IMR-90 (cell line): ENCODE results near the gene NABP1. TPM values are rescaled to one million over a fixed set of nuclear protein-coding genes. Genes with fewer than 3 reads are reported as not detected.

Source experiments
- ATAC-seq: fragments of 200-7000 bp; cut with Tn5 transposase; 2 replicates; pipeline ENCODE4 v1.9.1; 2020; ENCODE audit warnings: low read depth, mild to moderate bottlenecking, moderate library complexity
- BruUV-seq: library from RNA; stranded (reverse); fragments of 400-500 nt; replicated peaks from 2 replicates; lab custom pipeline; 2021; lab: Mats Ljungman, UMichigan
- CTCF ChIA-PET: fragments of 300-600 bp; formaldehyde crosslinking; extraction: SDS; loops from one replicate; lab custom pipeline; 2021; ENCODE audit warnings: antibody characterized with exemption; lab: Yijun Ruan, JAX
- POLR2A ChIA-PET: fragments of 300-600 bp; sonication (Branson Sonifier 250); formaldehyde crosslinking; loops from one replicate; lab custom pipeline; 2022; ENCODE audit warnings: antibody characterized with exemption; ENCODE audit not compliant: unreplicated experiment; lab: Charles Lee
- DNase-seq: peaks from one replicate; pipeline ENCODE4 v3.0.0; 2013
- H2AFZ ChIP-seq: replicated peaks from 2 replicates; pipeline ENCODE3; 2013; ENCODE audit warnings: low read length, mild to moderate bottlenecking; ENCODE audit not compliant: poor library complexity
- H2AK5ac ChIP-seq: 2 replicates; pipeline ENCODE4 v1.6.1; 2013; ENCODE audit warnings: low read depth, low read length, inconsistent platforms
- H2AK9ac ChIP-seq: replicated peaks from 2 replicates; pipeline ENCODE3; 2013; ENCODE audit warnings: mild to moderate bottlenecking, low read depth, low read length, moderate library complexity; ENCODE audit not compliant: poor library complexity
- H2BK120ac ChIP-seq: 2 replicates; pipeline ENCODE4 v1.6.1; 2013; ENCODE audit warnings: low read depth, low read length, inconsistent platforms
- H2BK15ac ChIP-seq: 3 replicates; pipeline ENCODE4 v1.6.1; 2013; ENCODE audit warnings: low read depth, low read length, inconsistent platforms
- H2BK20ac ChIP-seq: 2 replicates; pipeline ENCODE4 v1.6.1; 2013; ENCODE audit warnings: low read depth, mild to moderate bottlenecking, inconsistent platforms, low read length, moderate library complexity
- H2BK5ac ChIP-seq: 2 replicates; pipeline ENCODE4 v1.6.1; 2013; ENCODE audit warnings: mild to moderate bottlenecking, low read depth, low read length, inconsistent platforms; ENCODE audit not compliant: poor library complexity, severe bottlenecking
- H3K14ac ChIP-seq: replicated peaks from 2 replicates; pipeline ENCODE4 v1.6.1; 2013; ENCODE audit warnings: low read depth, low read length, inconsistent platforms
- H3K18ac ChIP-seq: 2 replicates; pipeline ENCODE4 v1.6.1; 2013; ENCODE audit warnings: low read depth, low read length, control low read depth
- H3K23ac ChIP-seq: 2 replicates; pipeline ENCODE4 v1.6.1; 2013; ENCODE audit warnings: low read depth, low read length, inconsistent platforms
- H3K27ac ChIP-seq: 2 replicates; pipeline ENCODE4 v1.5.1; 2013; ENCODE audit warnings: mild to moderate bottlenecking, control low read depth, low read length; ENCODE audit not compliant: insufficient read depth
- H3K27me3 ChIP-seq: 2 replicates; pipeline ENCODE4 v1.6.1; 2013; ENCODE audit warnings: low read length; ENCODE audit not compliant: control insufficient read depth, insufficient read depth
- H3K36me3 ChIP-seq: 2 replicates; pipeline ENCODE4 v1.6.1; 2013; ENCODE audit warnings: low read length, mixed read lengths; ENCODE audit not compliant: control insufficient read depth, insufficient read depth
- H3K4ac ChIP-seq: 2 replicates; pipeline ENCODE4 v1.6.1; 2013; ENCODE audit warnings: low read depth, low read length, inconsistent platforms
- H3K4me1 ChIP-seq: 2 replicates; pipeline ENCODE4 v1.6.1; 2013; ENCODE audit warnings: low read length, mixed read lengths; ENCODE audit not compliant: control insufficient read depth, insufficient read depth
- H3K4me2 ChIP-seq: 2 replicates; pipeline ENCODE4 v1.6.1; 2013; ENCODE audit warnings: low read depth, mild to moderate bottlenecking, control low read depth, low read length, moderate library complexity
- H3K4me3 ChIP-seq: 2 replicates; pipeline ENCODE4 v1.5.1; 2013; ENCODE audit warnings: low read depth, mild to moderate bottlenecking, control low read depth, low read length, moderate library complexity; ENCODE audit not compliant: insufficient read depth
- H3K56ac ChIP-seq: 2 replicates; pipeline ENCODE4 v1.6.1; 2013; ENCODE audit warnings: low read length, inconsistent platforms; ENCODE audit not compliant: insufficient read depth; ENCODE audit errors: extremely low read depth
- H3K79me1 ChIP-seq, 2 experiments: 2 replicates each; pipeline ENCODE4 v1.6.1; 2013; ENCODE audit warnings: low read length in 2 of 2, inconsistent platforms in 1 of 2, low read depth in 1 of 2
- H3K9ac ChIP-seq: 2 replicates; pipeline ENCODE4 v1.6.1; 2013; ENCODE audit warnings: low read depth, low read length, control low read depth
- H3K9me1 ChIP-seq: 2 replicates; pipeline ENCODE4 v1.6.1; 2013; ENCODE audit warnings: low read length, inconsistent platforms; ENCODE audit not compliant: insufficient read depth
- H3K9me3 ChIP-seq: 2 replicates; pipeline ENCODE4 v1.6.1; 2013; ENCODE audit warnings: low read length; ENCODE audit not compliant: control insufficient read depth, insufficient read depth
- H4K20me1 ChIP-seq: 2 replicates; pipeline ENCODE4 v1.6.1; 2013; ENCODE audit warnings: low read length, inconsistent platforms; ENCODE audit not compliant: insufficient read depth
- H4K5ac ChIP-seq: 2 replicates; pipeline ENCODE4 v1.6.1; 2013; ENCODE audit warnings: mild to moderate bottlenecking, low read depth, low read length, control low read depth
- H4K8ac ChIP-seq, 2 experiments: 2 replicates each; pipeline ENCODE4 v1.6.1; 2013; ENCODE audit warnings: low read depth in 2 of 2, low read length in 2 of 2, control low read depth in 1 of 2, inconsistent platforms in 1 of 2
- H4K91ac ChIP-seq: 2 replicates; pipeline ENCODE4 v1.6.1; 2013; ENCODE audit warnings: low read depth, low read length, inconsistent platforms; ENCODE audit not compliant: insufficient read depth
- BHLHE40 ChIP-seq: fragments of 150-350 bp; IDR thresholded peaks from 2 replicates; pipeline ENCODE4 v1.6.1; 2016; ENCODE audit warnings: mild to moderate bottlenecking, low read depth, low read length
- CEBPB ChIP-seq: IDR thresholded peaks from 2 replicates; pipeline ENCODE4 v1.6.1; 2012; ENCODE audit warnings: low read depth, low read length, improper control_type of control experiment
- CHD1 ChIP-seq: IDR thresholded peaks from 2 replicates; pipeline ENCODE4 v1.6.1; 2012; ENCODE audit warnings: low read depth, low read length, improper control_type of control experiment
- FOS ChIP-seq: fragments of 150-350 bp; IDR thresholded peaks from 2 replicates; pipeline ENCODE4 v1.6.1; 2016; ENCODE audit warnings: low read depth, low read length
- MXI1 ChIP-seq: IDR thresholded peaks from 2 replicates; pipeline ENCODE4 v1.6.1; 2012; ENCODE audit warnings: low read depth, mild to moderate bottlenecking, low read length, moderate library complexity, borderline replicate concordance
- NFE2L2 ChIP-seq: fragments of 150-350 bp; IDR thresholded peaks from 2 replicates; pipeline ENCODE4 v1.6.1; 2016; ENCODE audit warnings: low read depth, mild to moderate bottlenecking, low read length
- POLR2A ChIP-seq: IDR thresholded peaks from 2 replicates; pipeline ENCODE4 v1.6.1; 2012; ENCODE audit warnings: mild to moderate bottlenecking, low read depth, low read length
- RAD21 ChIP-seq: IDR thresholded peaks from 2 replicates; pipeline ENCODE4 v1.6.1; 2012; ENCODE audit warnings: low read length, improper control_type of control experiment
- RCOR1 ChIP-seq: IDR thresholded peaks from 2 replicates; pipeline ENCODE4 v1.6.1; 2012; ENCODE audit warnings: mild to moderate bottlenecking, low read length, improper control_type of control experiment; ENCODE audit not compliant: insufficient replicate concordance
- SMC3 ChIP-seq: fragments of 150-350 bp; IDR thresholded peaks from 2 replicates; pipeline ENCODE4 v1.6.1; 2016; ENCODE audit warnings: low read depth, mild to moderate bottlenecking, antibody characterized with exemption, low read length, moderate library complexity
- WGBS, 2 experiments: methylation state at CpG; one replicate each; pipeline versions ENCODE4 v1.1.5 to v1.1.7; 2013; ENCODE audit warnings: missing lambda C conversion rate in 2 of 2; ENCODE audit not compliant: insufficient read length in 1 of 2; ENCODE audit errors: extremely low coverage in 2 of 2; 5-methylcytosine and 5-hydroxymethylcytosine counted together
- dilution Hi-C: fragments of 300-500 bp; cut with HindIII; formaldehyde crosslinking; loops from one replicate; pipeline ENCODE4 v1.14.3; 2018; ENCODE audit warnings: low sequenced_read_pairs; ENCODE audit not compliant: unreplicated experiment
- in situ Hi-C: fragments of 300-500 bp; cut with MboI; formaldehyde crosslinking; loops from 3 replicates; pipeline ENCODE4 v1.14.3; 2019; ENCODE audit warnings: low sequenced_read_pairs, inconsistent platforms, mixed read lengths
- intact Hi-C: fragments of 100-400 bp; cut with micrococcal nuclease; formaldehyde crosslinking; loops from 2 replicates; pipeline ENCODE4 v1.10.0; 2022
- polyA plus RNA-seq, 3 experiments: library from polyadenylated mRNA; depleted of rRNA; stranded (reverse); fragments of >200 nt; gene quantifications; 2 replicates each; pipeline ENCODE4 v1.2.3, GENCODE V29; 2012; ENCODE audit warnings: low replicate concordance in 1 of 3
- total RNA-seq: library from RNA; depleted of rRNA; stranded (reverse); fragments of >200 nt; gene quantifications from 2 replicates; pipeline ENCODE4 v1.2.3, GENCODE V29; 2012
- TF ChIP-seq, protein P1 (sequence below): conservative IDR thresholded peaks from 2 replicates; pipeline ENCODE4 v1.5.1; 2012; ENCODE audit warnings: mild to moderate bottlenecking, low read depth, low read length, improper control_type of control experiment
- TF ChIP-seq, protein P2 (sequence below): fragments of 150-350 bp; IDR thresholded peaks from 2 replicates; pipeline ENCODE4 v1.6.1; 2016; ENCODE audit warnings: low read depth, mild to moderate bottlenecking, low read length, moderate library complexity, borderline replicate concordance
- TF ChIP-seq, protein P3 (sequence below): fragments of 150-350 bp; IDR thresholded peaks from 2 replicates; pipeline ENCODE4 v1.6.1; 2017; ENCODE audit warnings: mild to moderate bottlenecking, antibody characterized with exemption, low read length, low read depth

NABP1 gene
- total and polyA plus RNA-seq, 2 of the 4 experiments (the other 2 are of a cell fraction), result 57.7 to 73.3 TPM

DNA sequence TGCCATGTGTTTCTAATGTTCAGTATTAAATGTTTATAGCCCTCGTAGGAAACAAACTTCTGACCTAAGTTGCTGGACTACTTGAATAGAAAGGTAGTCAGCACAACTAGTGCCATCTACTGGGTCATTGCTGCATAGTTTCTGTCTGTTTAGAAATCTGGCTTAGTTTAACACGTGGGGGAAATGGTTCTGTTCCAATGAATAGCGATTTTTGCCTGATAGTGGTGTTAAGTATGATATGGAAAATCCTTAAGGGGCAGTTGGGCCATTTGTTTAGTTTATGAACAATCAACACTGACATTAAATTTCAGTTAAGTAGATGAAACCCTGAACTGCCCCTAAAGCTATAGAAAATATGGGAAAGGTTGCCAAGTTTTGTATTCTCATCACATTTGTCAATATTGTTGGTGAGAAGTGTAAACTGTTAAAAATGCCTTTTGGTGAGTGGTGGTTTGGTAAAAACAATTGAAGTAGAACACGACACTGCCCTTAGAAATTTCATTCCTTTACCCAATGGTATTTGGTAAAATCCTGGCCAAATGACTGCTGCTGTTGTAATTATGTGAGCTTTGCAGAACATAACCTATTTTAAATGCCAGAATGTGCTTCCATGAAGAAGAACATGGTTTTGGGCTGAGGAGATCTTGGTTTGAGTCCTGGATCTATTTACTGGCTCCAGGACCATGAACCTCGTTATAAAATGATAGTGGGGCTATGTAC lies 13.2 kb downstream of the NABP1 start:
- H2AFZ ChIP-seq, result no peak overlapping the region
- peaks cover 0 to 18% of the 10 kb centered on the region in 2 experiments; a peak in 1 of 4 replicates for H3K79me1 ChIP-seq
- ATAC-seq (peak; percentile 30), DNase-seq (peak; percentile 87)
- H3K9me1 ChIP-seq, result peaks cover 9% of the 10 kb centered on the region
- peak overlapping the region; percentile 12; the same call in 1 of the 2 replicates for H3K4ac ChIP-seq
- H3K36me3 ChIP-seq, result peaks cover 9% of the 10 kb centered on the region
- dilution Hi-C loops (no loop called here), in situ Hi-C loops (loop anchor here (5.0 kb wide), 1 partner anchor 119 kb away; no protein-coding TSS in a partner anchor), intact Hi-C loops (loop anchor here (1.0 to 5.0 kb wide), 3 partner anchors 120 to 471 kb away; no protein-coding TSS in a partner anchor)
- peak overlapping the region; percentile 75 for H2BK5ac ChIP-seq
- CTCF ChIA-PET, result interaction anchor here (0.8 to 1.6 kb wide), 4 partner anchors 10 to 127 kb away, joined by 3 to 10 read pairs (median 4); no protein-coding TSS in a partner anchor
- peaks cover 16% of the 10 kb centered on the region for H3K4me1 ChIP-seq
- H2BK15ac ChIP-seq, result no peak overlapping the region
- H3K18ac ChIP-seq, result peak overlapping the region; percentile 55; the same call in 1 of the 2 replicates
- peak overlapping the region in 1 of 2 experiments; percentile 36; a peak in 1 of 4 replicates for H4K8ac ChIP-seq
- H3K9ac ChIP-seq, result peak overlapping the region; percentile 22; the same call in 1 of the 2 replicates
- H3K27me3 ChIP-seq, result no peaks in the 10 kb centered on the region
- H2AK5ac ChIP-seq, result no peak overlapping the region
- POLR2A ChIA-PET, result interaction anchor here (0.6 to 1.5 kb wide), 5 partner anchors 15 to 130 kb away, joined by 3 to 5 read pairs (median 3); no protein-coding TSS in a partner anchor
- H4K20me1 ChIP-seq, result peaks cover 11% of the 10 kb centered on the region; the same call in 1 of the 2 replicates
- H3K4me2 ChIP-seq, result no peak overlapping the region; the same call in 1 of the 2 replicates
- no peak overlapping the region for H3K4me3 ChIP-seq
- no peak overlapping the region for H3K27ac ChIP-seq
- BruUV-seq, result no TSS peak
- no peak overlapping the region for H4K91ac ChIP-seq
- no peaks in the 10 kb centered on the region for H3K9me3 ChIP-seq
- H2BK20ac ChIP-seq, result no peak overlapping the region
- no peak overlapping the region for H3K23ac ChIP-seq
- no peak overlapping the region for H3K14ac ChIP-seq
- H2BK120ac ChIP-seq, result no peak overlapping the region
- no peak overlapping the region for H3K56ac ChIP-seq
- 0% methylated on average over 1 of the region's 5 CpGs; no CpG with 5 or more reads in 1 of the 2 experiments for WGBS, 2 experiments
- no peak overlapping the region for H2AK9ac ChIP-seq
- no peak overlapping the region for H4K5ac ChIP-seq
- TF ChIP-seq CEBPB (no peak), CHD1 (no peak), RAD21 (peak; percentile 79), BHLHE40 (no peak), SMC3 (peak; percentile 75), NFE2L2 (no peak), FOS (no peak), MXI1 (no peak), POLR2A (no peak), RCOR1 (no peak)
- TF ChIP-seq, protein P1, sequence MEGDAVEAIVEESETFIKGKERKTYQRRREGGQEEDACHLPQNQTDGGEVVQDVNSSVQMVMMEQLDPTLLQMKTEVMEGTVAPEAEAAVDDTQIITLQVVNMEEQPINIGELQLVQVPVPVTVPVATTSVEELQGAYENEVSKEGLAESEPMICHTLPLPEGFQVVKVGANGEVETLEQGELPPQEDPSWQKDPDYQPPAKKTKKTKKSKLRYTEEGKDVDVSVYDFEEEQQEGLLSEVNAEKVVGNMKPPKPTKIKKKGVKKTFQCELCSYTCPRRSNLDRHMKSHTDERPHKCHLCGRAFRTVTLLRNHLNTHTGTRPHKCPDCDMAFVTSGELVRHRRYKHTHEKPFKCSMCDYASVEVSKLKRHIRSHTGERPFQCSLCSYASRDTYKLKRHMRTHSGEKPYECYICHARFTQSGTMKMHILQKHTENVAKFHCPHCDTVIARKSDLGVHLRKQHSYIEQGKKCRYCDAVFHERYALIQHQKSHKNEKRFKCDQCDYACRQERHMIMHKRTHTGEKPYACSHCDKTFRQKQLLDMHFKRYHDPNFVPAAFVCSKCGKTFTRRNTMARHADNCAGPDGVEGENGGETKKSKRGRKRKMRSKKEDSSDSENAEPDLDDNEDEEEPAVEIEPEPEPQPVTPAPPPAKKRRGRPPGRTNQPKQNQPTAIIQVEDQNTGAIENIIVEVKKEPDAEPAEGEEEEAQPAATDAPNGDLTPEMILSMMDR, result peak; percentile 80
- TF ChIP-seq, protein P2, sequence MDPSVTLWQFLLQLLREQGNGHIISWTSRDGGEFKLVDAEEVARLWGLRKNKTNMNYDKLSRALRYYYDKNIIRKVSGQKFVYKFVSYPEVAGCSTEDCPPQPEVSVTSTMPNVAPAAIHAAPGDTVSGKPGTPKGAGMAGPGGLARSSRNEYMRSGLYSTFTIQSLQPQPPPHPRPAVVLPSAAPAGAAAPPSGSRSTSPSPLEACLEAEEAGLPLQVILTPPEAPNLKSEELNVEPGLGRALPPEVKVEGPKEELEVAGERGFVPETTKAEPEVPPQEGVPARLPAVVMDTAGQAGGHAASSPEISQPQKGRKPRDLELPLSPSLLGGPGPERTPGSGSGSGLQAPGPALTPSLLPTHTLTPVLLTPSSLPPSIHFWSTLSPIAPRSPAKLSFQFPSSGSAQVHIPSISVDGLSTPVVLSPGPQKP, result no peak
- TF ChIP-seq, protein P3, sequence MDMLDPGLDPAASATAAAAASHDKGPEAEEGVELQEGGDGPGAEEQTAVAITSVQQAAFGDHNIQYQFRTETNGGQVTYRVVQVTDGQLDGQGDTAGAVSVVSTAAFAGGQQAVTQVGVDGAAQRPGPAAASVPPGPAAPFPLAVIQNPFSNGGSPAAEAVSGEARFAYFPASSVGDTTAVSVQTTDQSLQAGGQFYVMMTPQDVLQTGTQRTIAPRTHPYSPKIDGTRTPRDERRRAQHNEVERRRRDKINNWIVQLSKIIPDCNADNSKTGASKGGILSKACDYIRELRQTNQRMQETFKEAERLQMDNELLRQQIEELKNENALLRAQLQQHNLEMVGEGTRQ, result peak; percentile 51; the same call in 1 of the 2 replicates
